GM10266 (cell line): Measurements from ENCODE around the gene CEP162.
"Not testable (repeated sequence)": the region's sequence is repeated elsewhere in the genome, so short reads cannot be mapped to it uniquely, and the experiment has no call there.

Experiments
- DNase-seq: peaks from one replicate; pipeline ENCODE4 v3.0.0; 2012; ENCODE audit errors: extremely low spot score
- TF ChIP-seq, protein P1 (sequence below): IDR thresholded peaks from 2 replicates; pipeline ENCODE4 v1.5.1; 2012; ENCODE audit warnings: mild to moderate bottlenecking, low read depth; ENCODE audit not compliant: control insufficient read depth, insufficient read depth; ENCODE audit errors: missing control alignments

The CEP162 gene

DNA sequence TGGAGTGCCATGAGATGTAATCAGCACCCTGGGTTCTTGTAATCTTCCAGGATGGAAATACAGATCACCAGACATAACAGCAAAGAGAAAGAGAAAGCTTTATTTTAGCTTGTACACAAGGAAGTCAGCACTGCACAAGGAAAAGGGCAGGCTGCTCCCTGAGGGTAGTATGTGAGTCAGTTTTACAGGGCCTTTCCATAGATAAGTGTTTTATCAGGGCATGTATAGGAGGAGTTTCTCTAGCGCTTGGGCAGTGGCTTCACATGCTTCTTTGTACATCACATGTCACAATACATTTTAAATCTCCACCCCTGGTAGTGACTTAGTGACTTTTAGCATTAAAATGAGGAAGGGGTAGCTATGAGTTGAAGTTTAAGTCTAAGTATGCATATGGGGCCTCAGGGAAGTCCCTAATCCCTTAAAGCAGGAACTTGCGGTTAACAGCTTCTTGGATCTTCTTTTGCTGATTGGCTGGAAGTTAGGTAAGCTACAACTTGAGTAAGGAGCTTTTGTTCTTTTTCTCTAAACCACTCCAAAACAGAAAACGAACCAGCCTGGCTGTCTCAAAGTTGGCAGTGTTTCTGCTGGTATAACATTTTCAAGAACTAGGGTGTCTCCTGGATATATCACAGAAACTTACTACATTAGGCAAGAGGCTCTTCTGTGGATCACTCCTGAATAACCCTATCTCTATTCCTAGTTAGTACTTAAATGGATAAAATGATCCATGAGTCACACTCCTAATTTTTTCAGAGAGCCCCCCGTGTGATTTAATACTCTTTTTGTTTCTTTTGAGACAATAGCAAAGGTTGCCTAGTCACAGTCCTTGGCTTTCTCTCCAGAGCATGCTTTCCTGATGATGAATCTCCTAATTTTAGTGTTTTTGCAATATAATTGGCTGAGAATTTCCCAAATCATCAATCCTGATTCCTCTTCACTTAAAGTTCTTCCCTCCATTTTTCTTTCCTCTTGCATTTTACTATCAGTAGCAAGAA is 133.7 kb downstream of the CEP162 start:
- DNase-seq = no peak
- TF ChIP-seq, protein P1, sequence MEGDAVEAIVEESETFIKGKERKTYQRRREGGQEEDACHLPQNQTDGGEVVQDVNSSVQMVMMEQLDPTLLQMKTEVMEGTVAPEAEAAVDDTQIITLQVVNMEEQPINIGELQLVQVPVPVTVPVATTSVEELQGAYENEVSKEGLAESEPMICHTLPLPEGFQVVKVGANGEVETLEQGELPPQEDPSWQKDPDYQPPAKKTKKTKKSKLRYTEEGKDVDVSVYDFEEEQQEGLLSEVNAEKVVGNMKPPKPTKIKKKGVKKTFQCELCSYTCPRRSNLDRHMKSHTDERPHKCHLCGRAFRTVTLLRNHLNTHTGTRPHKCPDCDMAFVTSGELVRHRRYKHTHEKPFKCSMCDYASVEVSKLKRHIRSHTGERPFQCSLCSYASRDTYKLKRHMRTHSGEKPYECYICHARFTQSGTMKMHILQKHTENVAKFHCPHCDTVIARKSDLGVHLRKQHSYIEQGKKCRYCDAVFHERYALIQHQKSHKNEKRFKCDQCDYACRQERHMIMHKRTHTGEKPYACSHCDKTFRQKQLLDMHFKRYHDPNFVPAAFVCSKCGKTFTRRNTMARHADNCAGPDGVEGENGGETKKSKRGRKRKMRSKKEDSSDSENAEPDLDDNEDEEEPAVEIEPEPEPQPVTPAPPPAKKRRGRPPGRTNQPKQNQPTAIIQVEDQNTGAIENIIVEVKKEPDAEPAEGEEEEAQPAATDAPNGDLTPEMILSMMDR = no peak

DNA sequence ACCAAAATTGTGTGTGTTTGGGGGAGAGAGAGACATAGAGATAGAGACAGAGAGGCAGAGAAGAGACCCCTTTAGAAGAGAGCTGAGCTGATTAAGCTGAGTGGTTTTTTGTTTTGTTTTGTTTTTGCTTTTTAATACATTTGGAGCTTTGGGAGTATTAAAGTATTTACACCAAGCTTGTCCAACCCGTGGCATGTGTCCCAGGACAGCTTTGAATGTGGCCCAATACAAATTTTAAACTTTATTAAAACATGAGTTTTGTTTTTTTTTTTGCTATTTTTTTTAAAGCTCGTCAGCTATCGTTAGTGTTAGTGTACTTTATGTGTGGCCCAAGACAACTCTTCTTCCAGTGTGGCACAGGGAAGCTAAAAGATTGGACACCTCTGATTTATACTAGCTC is 137.9 kb downstream of the CEP162 start:
- no peak for DNase-seq
- TF ChIP-seq, protein P1 = no peak

DNA sequence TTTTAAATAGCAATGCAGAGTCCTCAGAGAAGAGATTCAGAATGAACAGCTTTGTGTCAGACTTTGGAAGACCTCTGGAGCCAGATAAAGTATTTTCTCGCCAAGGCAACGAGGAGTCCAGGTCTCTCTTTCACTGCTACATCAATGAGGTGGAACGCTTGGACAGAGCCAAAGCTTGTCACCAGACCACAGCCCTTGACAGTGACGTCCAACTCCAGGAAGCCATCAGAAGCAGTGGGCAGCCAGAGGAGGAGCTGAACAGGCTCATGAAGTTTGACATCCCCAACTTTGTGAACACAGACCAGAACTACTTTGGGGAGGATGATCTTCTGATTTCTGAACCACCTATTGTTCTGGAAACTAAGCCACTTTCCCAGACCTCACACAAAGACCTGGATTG is 138.4 kb downstream of the CEP162 start:
- no peak for DNase-seq
- TF ChIP-seq, protein P1 = no peak

DNA sequence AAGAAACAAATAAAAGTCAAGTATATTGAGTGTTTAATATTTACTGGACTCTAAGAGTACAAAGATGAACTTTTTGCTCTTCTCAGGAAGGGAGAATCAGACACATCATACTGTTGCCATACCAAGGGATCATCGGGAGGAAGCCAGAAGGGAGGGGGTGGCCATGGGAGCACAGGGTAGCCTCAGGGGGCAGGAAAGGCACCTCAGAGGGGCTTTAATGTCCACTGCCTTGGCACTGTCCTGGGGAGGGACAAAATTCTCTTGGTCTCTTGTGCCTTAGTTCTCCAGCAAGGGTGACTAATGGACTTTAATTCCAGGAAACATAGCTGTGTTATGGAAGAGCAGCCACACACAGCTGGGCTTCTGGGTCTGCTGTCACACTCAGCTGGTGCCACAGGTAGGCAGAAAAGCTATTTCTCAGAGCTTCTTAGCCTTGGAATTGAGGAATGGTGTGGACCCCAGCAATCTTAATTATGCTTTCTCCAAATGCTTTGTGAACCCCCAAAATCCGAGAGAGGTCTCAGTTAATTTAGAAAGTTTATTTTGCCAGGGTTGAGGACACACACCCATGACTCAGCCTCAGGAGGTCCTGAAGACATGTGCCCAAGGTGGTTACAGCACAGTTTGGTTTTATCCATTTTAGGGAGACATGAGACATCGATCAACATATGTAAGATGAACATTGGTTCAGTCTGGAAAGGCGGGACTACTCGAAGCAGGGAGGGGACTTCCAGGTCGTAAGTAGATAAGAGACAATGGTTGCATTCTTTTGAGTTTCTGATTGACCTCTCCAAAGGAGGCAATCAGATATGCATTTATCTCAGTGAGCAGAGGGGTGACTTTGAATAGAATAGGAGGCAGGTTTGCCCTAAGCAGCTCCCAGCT is 140.7 kb downstream of the CEP162 start:
- DNase-seq = no peak
- TF ChIP-seq, protein P1 = no peak

DNA sequence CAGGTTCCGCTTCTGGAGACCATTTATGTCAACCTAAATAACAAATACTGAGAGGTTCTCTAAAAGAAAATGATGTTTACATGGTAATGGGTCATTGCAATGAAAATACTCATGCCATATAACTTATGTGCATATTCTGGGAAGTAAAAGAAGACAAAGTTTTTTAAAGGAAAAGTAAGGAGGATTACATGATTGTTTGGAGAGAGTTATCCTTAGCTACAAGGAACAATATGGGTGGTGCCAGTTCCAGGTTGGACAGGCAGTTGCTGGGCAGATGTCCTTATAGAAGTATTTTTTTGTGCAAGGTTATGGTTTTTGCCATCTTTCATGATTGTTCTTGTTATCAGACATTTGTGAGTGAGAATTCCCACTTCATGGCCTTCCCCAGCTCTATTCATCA is 141.4 kb downstream of the CEP162 start:
- no peak for DNase-seq
- TF ChIP-seq, protein P1 = no peak

DNA sequence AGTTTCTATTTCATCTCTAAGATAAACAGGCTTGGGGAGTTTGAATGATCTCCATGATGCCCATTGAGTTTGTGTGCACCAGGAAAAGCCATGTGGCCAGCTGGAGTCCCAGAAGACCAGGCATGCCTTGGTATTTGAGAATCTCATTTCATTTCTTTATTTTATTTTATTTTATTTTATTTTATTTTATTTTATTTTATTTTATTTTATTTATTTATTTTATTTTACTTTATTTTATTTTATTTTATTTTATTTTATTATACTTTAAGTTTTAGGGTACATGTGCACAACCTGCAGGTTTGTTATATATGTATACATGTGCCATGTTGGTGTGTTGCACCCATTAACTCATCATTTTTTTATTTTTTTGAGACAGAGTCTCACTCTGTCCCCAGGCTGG is 142.7 kb downstream of the CEP162 start:
- DNase-seq = not testable (repeated sequence)

DNA sequence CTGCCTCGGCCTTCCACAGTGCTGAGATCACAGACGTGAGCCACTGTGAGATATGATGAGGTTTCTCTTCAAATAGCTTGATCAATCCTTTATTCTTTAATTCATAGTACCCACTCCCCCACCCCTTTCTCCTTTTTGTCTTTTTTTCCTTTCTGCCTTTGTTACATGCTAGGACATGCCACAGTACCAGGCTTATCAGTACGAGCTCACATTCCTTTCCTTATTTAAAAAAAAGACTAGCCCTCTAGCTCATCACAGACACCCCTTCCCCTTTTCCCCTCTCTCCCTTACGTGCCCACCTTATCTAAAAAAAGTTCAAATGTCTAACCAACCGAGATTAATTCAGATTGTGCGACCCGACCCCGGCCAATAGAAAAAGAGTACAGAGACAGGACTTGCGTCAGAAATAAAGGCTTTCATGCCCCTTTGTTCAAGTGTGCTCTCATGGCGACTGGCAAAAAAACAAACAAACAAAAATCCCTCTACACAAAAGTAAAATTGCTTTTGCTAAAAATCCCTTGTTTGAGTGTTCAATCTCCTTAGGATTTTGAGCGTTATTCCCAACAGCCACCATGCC is 144.7 kb downstream of the CEP162 start:
- DNase-seq = no peak
- TF ChIP-seq, protein P1 = no peak
